Testis (tissue), 3 donors: ENCODE data around the gene EXO1. TPM values are rescaled to one million over a fixed set of nuclear protein-coding genes. Genes with fewer than 3 reads are reported as not detected.
"Not testable (repeated sequence)": the region's sequence is repeated elsewhere in the genome, so short reads cannot be mapped to it uniquely, and the experiment has no call there.

ENCODE experiments used
- DNase-seq: peaks from one replicate; pipeline ENCODE4 v3.0.0-alpha.2; 2019
- H3K27ac ChIP-seq, 2 donors: fragments of 200-600 bp; sonication (generic); one replicate each; pipeline ENCODE4 v1.5.1; 2019
- H3K27me3 ChIP-seq: fragments of 200-600 bp; sonication (generic); one replicate; pipeline ENCODE4 v1.5.1; 2019
- H3K36me3 ChIP-seq: fragments of 200-600 bp; sonication (generic); one replicate; pipeline ENCODE4 v1.5.1; 2017; ENCODE audit warnings: low read depth; ENCODE audit errors: missing control alignments
- H3K4me1 ChIP-seq: fragments of 200-600 bp; sonication (generic); one replicate; pipeline ENCODE4 v1.5.1; 2019
- H3K4me3 ChIP-seq, 2 donors: fragments of 200-600 bp; sonication (generic); one replicate each; pipeline ENCODE4 v1.5.1; 2017 to 2019
- H3K9me3 ChIP-seq: fragments of 200-600 bp; sonication (generic); one replicate; pipeline ENCODE4 v1.5.1; 2017
- POLR2A ChIP-seq: fragments of 450-650 bp; IDR thresholded peaks from one replicate; pipeline ENCODE4 v1.6.1; 2017; ENCODE audit warnings: antibody characterized with exemption, mild to moderate bottlenecking, moderate library complexity
- WGBS, 2 donors: methylation state at CpG; one replicate each; pipeline ENCODE4 v1.1.5; 2018; 5-methylcytosine and 5-hydroxymethylcytosine counted together
- intact Hi-C: fragments of 100-400 bp; cut with DNase I; formaldehyde crosslinking; loops from one replicate; pipeline ENCODE4 v1.15.1; 2023; ENCODE audit warnings: low total_unique reads
- polyA plus RNA-seq: library from polyadenylated mRNA; stranded (reverse); fragments of 350-450 nt; fragmentation: Illumina TruSeq; extraction: RNeasy Lipid Tissue Mini Kit (QIAGEN cat#74804); gene quantifications from one replicate; pipeline ENCODE4 v1.2.3, GENCODE V29; 2014; ENCODE audit warnings: low read depth, low replicate concordance; ENCODE audit not compliant: insufficient read depth
- total RNA-seq, 2 donors: library from RNA; depleted of rRNA; stranded (reverse); fragments of >200 nt; gene quantifications; one replicate each; pipeline ENCODE4 v1.2.3, GENCODE V29; 2016
- TF ChIP-seq, protein P1 (sequence below), 3 experiments: fragments of 450-650 bp in 2 of 3; fragments of 200-600 bp in 1 of 3; sonication (generic) in 1 of 3; IDR thresholded peaks; one replicate each; pipeline ENCODE4 v1.5.1; 2016 to 2019; ENCODE audit warnings: antibody characterized with exemption in 3 of 3, mild to moderate bottlenecking in 2 of 3, moderate library complexity in 1 of 3

EXO1 gene
- total and polyA plus RNA-seq, 3 donors from 2014 or later: 8.2 to 8.4 (median 8.3) TPM

DNA sequence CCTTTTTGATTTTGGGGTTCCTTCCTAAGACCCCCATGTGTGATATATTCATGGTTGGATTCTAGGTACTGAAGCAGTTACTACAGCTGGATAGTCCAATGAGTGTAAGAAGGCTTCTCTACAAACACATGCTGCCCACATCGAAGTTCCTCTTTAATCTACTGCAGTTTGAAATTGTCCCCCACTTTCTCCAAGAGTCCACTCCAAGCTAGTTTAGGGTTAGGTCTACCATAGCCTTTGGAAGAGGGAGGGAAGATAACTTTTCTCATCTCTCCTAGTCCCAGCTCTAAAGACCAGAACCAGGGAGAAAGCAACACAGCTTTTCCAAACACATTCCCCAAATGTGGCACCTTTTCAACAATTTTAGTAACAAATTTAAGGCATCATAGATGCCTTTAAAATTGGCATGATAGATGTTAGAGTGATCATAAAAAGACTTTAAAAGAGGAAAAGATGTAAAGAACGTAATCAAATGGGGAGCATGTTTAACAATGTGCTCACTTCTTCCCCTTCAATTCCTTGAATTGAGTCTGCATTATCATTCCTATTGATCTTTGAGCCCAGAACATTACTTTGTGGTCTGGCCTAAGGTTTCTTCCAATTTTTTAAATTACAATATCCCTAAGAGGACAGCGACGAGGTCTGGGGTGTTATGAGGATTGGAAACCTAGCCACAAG lies 1.0 kb upstream of the EXO1 start:
- peak overlapping the region in 1 of 2 donors; percentile 98 for H3K27ac ChIP-seq
- TF ChIP-seq, protein P1, sequence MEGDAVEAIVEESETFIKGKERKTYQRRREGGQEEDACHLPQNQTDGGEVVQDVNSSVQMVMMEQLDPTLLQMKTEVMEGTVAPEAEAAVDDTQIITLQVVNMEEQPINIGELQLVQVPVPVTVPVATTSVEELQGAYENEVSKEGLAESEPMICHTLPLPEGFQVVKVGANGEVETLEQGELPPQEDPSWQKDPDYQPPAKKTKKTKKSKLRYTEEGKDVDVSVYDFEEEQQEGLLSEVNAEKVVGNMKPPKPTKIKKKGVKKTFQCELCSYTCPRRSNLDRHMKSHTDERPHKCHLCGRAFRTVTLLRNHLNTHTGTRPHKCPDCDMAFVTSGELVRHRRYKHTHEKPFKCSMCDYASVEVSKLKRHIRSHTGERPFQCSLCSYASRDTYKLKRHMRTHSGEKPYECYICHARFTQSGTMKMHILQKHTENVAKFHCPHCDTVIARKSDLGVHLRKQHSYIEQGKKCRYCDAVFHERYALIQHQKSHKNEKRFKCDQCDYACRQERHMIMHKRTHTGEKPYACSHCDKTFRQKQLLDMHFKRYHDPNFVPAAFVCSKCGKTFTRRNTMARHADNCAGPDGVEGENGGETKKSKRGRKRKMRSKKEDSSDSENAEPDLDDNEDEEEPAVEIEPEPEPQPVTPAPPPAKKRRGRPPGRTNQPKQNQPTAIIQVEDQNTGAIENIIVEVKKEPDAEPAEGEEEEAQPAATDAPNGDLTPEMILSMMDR (IDR thresholded peaks at IDR 0.05): no peak
- TF ChIP-seq POLR2A: no peak
- no peaks in the 10 kb centered on the region for H3K9me3 ChIP-seq
- H3K36me3 ChIP-seq: no peaks in the 10 kb centered on the region
- peak overlapping the region; percentile 70 to 75 for H3K4me3 ChIP-seq
- H3K4me1 ChIP-seq: peaks cover 3% of the 10 kb centered on the region
- 64 to 65% methylated on average over 4 of the region's 4 CpGs for WGBS, 2 donors
- DNase-seq: no peak
- H3K27me3 ChIP-seq: no peaks in the 10 kb centered on the region
- intact Hi-C loops: no loop called here

DNA sequence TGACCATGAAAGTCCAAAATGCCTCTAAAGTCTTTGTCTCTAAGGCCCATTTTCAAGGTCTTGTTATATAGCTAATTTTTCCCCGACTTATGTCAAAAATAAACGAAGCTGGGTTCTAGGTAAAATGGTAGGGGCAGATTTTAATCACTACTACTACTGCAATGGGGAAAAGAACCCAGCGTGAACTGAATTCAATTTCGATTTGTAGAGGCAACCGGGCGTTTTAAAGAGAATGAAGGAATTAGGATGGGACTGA lies 536 bp upstream of the EXO1 start:
- H3K27ac ChIP-seq: peak overlapping the region; percentile 97 to 98
- WGBS, 2 donors: 5% methylated on average over 6 of the region's 6 CpGs
- no peaks in the 10 kb centered on the region for H3K9me3 ChIP-seq
- DNase-seq: no peak
- no peaks in the 10 kb centered on the region for H3K27me3 ChIP-seq
- TF ChIP-seq POLR2A: no peak
- TF ChIP-seq, protein P1 (IDR thresholded peaks at IDR 0.05): no peak
- intact Hi-C loops: no loop called here
- H3K36me3 ChIP-seq: no peaks in the 10 kb centered on the region
- H3K4me3 ChIP-seq: peak overlapping the region; percentile 70 to 75
- peaks cover 3% of the 10 kb centered on the region for H3K4me1 ChIP-seq

DNA sequence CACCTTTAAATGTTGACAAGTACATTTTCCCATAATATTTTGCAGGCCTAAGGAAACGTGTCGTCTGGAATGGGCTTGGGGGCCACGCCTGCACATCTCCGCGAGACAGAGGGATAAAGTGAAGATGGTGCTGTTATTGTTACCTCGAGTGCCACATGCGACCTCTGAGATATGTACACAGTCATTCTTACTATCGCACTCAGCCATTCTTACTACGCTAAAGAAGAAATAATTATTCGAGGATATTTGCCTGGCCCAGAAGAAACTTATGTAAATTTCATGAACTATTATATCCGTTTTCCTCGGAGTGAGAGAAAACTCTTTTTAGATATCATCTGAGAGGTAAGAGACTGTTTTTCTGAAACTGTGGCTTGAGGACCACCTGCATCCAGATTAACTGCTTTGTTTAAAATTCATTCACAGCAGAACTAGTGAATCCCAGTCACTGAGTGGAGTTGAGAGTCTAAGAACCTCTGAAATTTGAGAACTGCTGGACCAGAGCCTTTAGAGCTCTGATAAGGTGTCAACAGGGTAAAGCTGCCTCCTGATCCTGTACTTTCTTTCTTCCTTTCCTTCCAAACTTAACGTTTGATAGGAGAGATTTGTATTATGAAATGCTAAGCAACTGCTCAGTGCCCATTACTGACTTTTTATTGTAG lies 811 bp downstream of the EXO1 start:
- TF ChIP-seq, protein P1 (IDR thresholded peaks at IDR 0.05): no peak
- no peak for TF ChIP-seq POLR2A
- H3K4me3 ChIP-seq: peak overlapping the region; percentile 70 to 75
- intact Hi-C loops: no loop called here
- no peak overlapping the region for H3K27ac ChIP-seq
- peaks cover 3% of the 10 kb centered on the region for H3K4me1 ChIP-seq
- no peaks in the 10 kb centered on the region for H3K36me3 ChIP-seq
- H3K27me3 ChIP-seq: no peaks in the 10 kb centered on the region
- H3K9me3 ChIP-seq: no peaks in the 10 kb centered on the region
- WGBS, 2 donors: 5 to 9% methylated on average over 13 of the region's 13 CpGs
- no peak for DNase-seq

DNA sequence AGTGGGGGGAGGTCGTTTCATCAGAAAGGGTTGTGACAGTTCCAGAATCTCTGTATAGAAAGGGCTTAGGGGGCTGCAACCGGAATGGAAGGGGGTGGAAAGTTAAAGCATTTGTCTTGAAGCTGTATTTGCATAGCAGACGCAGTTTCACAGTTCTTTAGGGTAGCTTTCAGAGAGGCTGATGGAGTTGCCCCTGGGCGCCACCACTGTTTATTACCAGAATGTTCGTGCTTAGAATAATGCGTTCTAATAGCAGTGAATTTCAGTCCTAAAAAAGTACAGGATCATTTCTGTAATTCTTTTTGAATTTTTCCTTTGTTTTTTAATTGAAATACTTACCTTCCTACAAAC lies 1.3 kb downstream of the EXO1 start:
- TF ChIP-seq, protein P1 (IDR thresholded peaks at IDR 0.05): no peak
- TF ChIP-seq POLR2A: no peak
- no peaks in the 10 kb centered on the region for H3K27me3 ChIP-seq
- WGBS, 2 donors: 39 to 55% methylated on average over 6 of the region's 6 CpGs
- peaks cover 3% of the 10 kb centered on the region for H3K4me1 ChIP-seq
- intact Hi-C loops: no loop called here
- no peaks in the 10 kb centered on the region for H3K36me3 ChIP-seq
- no peak overlapping the region for H3K4me3 ChIP-seq
- H3K9me3 ChIP-seq: no peaks in the 10 kb centered on the region
- no peak overlapping the region for H3K27ac ChIP-seq
- no peak for DNase-seq

DNA sequence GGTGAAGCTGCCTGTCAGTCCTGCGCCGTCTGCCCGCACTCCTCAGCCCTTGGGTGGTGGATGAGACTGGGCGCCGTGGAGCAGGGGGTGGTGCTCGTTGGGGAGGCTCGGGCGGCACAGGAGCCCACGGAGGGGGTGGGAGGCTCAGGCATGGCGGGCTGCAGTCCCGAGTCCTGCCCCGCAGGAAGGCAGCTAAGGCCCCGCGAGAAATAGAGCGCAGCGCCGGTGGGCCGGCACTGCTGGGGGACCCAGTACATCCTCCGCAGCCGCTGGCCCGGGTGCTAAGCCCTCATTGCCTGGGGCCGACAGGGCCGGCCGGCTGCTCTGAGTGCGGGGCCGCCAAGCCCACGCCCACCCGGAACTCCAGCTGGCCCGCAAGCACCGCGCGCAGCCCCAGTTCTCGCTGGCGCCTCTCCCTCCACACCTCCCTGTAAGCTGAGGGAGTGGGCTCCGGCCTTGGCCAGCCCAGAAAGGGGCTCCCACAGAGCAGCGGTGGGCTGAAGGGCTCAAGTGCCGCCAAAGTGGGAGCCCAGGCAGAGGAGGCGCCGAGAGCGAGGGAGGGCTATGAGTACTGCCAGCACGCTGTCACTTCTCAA lies 7.6 kb downstream of the EXO1 start:
- 56 to 86% methylated on average over 12 to 41 of the region's 41 CpGs for WGBS, 2 donors
- peak overlapping the region; percentile 19 to 45 for H3K4me3 ChIP-seq
- intact Hi-C loops, H3K9me3 ChIP-seq, H3K27me3 ChIP-seq, H3K36me3 ChIP-seq, H3K4me1 ChIP-seq: not testable (repeated sequence)
- peak; percentile 34 for DNase-seq
- peak overlapping the region in 1 of 2 donors; percentile 22 for H3K27ac ChIP-seq
